PC-9 (cell line): ENCODE results near the gene CEP350. TPM values are rescaled to one million over a fixed set of nuclear protein-coding genes. Genes with fewer than 3 reads are reported as not detected.

Experiments used
- BruUV-seq: library from RNA; stranded (reverse); fragments of 400-500 nt; replicated peaks from 2 replicates; lab custom pipeline; 2021; lab: Mats Ljungman, UMichigan
- CTCF ChIA-PET: fragments of 300-600 bp; sonication (Branson Sonifier 250); formaldehyde crosslinking; loops from one replicate; lab custom pipeline; 2022; ENCODE audit warnings: antibody characterized with exemption; lab: Charles Lee
- POLR2A ChIA-PET: fragments of 300-600 bp; sonication (Branson Sonifier 250); formaldehyde crosslinking; loops from one replicate; lab custom pipeline; 2022; ENCODE audit warnings: antibody characterized with exemption; ENCODE audit not compliant: unreplicated experiment; lab: Charles Lee
- DNase-seq, 2 experiments: peaks; one replicate each; pipeline versions ENCODE4 v3.0.0 to v3.0.0-alpha.2; 2015 to 2022; ENCODE audit warnings: mixed read lengths in 1 of 2
- H2AFZ ChIP-seq: fragments of 200-600 bp; sonication (generic); 2 replicates; pipeline ENCODE4 v1.8.1; 2017; ENCODE audit warnings: antibody characterized with exemption
- H3F3A ChIP-seq: fragments of 200-600 bp; sonication (generic); 2 replicates; pipeline ENCODE4 v1.8.1; 2017; ENCODE audit warnings: antibody characterized with exemption, mild to moderate bottlenecking, low read depth; ENCODE audit not compliant: insufficient read depth
- H3K27ac ChIP-seq: fragments of 200-600 bp; sonication (generic); 2 replicates; pipeline ENCODE4 v1.6.1; 2016; ENCODE audit warnings: mixed run types
- H3K27me3 ChIP-seq: fragments of 200-600 bp; sonication (generic); 2 replicates; pipeline ENCODE4 v1.6.1; 2016; ENCODE audit warnings: low read depth, mixed run types; ENCODE audit not compliant: insufficient read depth
- H3K36me3 ChIP-seq: fragments of 200-600 bp; sonication (generic); 2 replicates; pipeline ENCODE4 v1.6.1; 2016; ENCODE audit warnings: low read depth, mixed run types
- H3K4me1 ChIP-seq: fragments of 200-600 bp; sonication (generic); replicated peaks from 2 replicates; pipeline ENCODE4 v1.6.1; 2016; ENCODE audit warnings: mixed run types; ENCODE audit not compliant: insufficient read depth
- H3K4me2 ChIP-seq: fragments of 200-600 bp; sonication (generic); 2 replicates; pipeline ENCODE4 v1.6.1; 2017; ENCODE audit warnings: mixed run types
- H3K4me3 ChIP-seq: fragments of 200-600 bp; sonication (generic); 2 replicates; pipeline ENCODE4 v1.6.1; 2016; ENCODE audit warnings: mixed run types
- H3K79me2 ChIP-seq: fragments of 200-600 bp; sonication (generic); 2 replicates; pipeline ENCODE4 v1.6.1; 2017; ENCODE audit warnings: low read depth, mixed run types
- H3K9me2 ChIP-seq: fragments of 200-600 bp; sonication (generic); 2 replicates; pipeline ENCODE4 v1.8.1; 2017; ENCODE audit warnings: mild to moderate bottlenecking; ENCODE audit not compliant: insufficient read depth
- H3K9me3 ChIP-seq: fragments of 200-600 bp; sonication (generic); 2 replicates; pipeline ENCODE4 v1.8.1; 2016; ENCODE audit warnings: low read depth; ENCODE audit not compliant: insufficient read depth
- H4K20me1 ChIP-seq: fragments of 200-600 bp; sonication (generic); 2 replicates; pipeline ENCODE4 v1.8.1; 2017; ENCODE audit not compliant: insufficient read depth
- EZH2 ChIP-seq: fragments of 200-600 bp; sonication (generic); IDR thresholded peaks from 2 replicates; pipeline ENCODE4 v1.8.0; 2017; ENCODE audit warnings: antibody characterized with exemption, low read depth
- intact Hi-C: fragments of 100-400 bp; cut with micrococcal nuclease; formaldehyde crosslinking; loops from one replicate; pipeline ENCODE4 v1.10.0; 2022; ENCODE audit not compliant: unreplicated experiment
- total RNA-seq: library from RNA; stranded (reverse); gene quantifications from 2 replicates; pipeline ENCODE4 v1.2.3, GENCODE V29; 2021
- TF ChIP-seq, protein P1 (sequence below): fragments of 200-600 bp; sonication (generic); conservative IDR thresholded peaks from 2 replicates; pipeline ENCODE4 v1.6.1; 2017; ENCODE audit warnings: mixed run types, antibody characterized with exemption, mild to moderate bottlenecking, moderate library complexity

Gene CEP350
- total RNA-seq, 1 experiment from 2014 or later: 30.6 TPM

DNA sequence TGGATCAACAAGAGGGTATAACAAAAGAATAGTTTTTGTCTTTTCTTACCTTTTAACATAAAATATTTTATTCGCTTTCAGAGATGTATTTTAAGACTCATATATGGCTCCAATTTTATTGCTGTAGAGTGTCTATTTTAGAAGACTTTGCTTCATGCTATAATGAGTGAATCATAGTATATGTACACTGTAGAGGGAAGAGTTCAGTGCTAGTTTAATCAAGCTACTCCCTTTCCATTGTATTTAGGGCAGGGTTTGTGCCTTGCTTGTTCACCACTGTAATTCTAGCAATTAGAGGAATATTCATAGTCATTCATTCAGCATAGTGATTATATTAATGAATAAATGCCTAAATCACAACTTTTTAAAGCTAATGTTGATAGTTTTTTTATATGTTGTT, 78.8 kb downstream of the CEP350 start:
- Histone ChIP-seq H3K4me3 (no peak overlapping the region), H3K27ac (no peak overlapping the region), H3K4me1 (no peaks in the 10 kb centered on the region), H3K79me2 (no peaks in the 10 kb centered on the region), H3K27me3 (no peaks in the 10 kb centered on the region), H2AFZ (no peak overlapping the region), H4K20me1 (peaks cover 3% of the 10 kb centered on the region; the same call in 1 of the 2 replicates), H3K9me2 (no peaks in the 10 kb centered on the region), H3K9me3 (no peaks in the 10 kb centered on the region), H3K36me3 (peaks cover 19% of the 10 kb centered on the region; the same call in 1 of the 2 replicates), H3F3A (peaks cover under 1% of the 10 kb centered on the region), H3K4me2 (no peak overlapping the region)
- CTCF ChIA-PET: no interaction called here
- BruUV-seq: no TSS peak
- POLR2A ChIA-PET: no interaction called here
- intact Hi-C loops: loop anchor here (10.0 kb wide), 2 partner anchors 169 to 1609 kb away; no protein-coding TSS in a partner anchor
- no peak for DNase-seq
- TF ChIP-seq EZH2: no peak

DNA sequence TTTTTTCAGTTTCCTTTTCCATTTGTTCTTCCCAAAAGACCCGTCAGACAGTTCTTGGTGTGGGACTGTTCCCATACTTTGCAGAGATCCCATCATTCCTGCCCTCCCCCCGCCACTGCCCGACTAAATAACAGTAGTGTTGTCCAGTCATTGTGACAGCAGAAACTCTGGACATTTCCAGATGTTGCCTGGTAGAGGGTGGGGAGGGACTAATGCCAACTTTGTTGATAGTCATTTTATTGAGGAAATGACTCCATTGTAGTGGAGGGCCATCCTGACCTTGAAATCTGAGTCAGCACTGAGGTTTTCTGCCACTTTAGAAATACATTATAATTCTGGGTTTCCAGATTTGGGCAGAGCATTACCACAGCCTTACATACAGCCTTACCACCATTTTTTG, 85.4 kb downstream of the CEP350 start:
- no peak for TF ChIP-seq EZH2
- TF ChIP-seq, protein P1, sequence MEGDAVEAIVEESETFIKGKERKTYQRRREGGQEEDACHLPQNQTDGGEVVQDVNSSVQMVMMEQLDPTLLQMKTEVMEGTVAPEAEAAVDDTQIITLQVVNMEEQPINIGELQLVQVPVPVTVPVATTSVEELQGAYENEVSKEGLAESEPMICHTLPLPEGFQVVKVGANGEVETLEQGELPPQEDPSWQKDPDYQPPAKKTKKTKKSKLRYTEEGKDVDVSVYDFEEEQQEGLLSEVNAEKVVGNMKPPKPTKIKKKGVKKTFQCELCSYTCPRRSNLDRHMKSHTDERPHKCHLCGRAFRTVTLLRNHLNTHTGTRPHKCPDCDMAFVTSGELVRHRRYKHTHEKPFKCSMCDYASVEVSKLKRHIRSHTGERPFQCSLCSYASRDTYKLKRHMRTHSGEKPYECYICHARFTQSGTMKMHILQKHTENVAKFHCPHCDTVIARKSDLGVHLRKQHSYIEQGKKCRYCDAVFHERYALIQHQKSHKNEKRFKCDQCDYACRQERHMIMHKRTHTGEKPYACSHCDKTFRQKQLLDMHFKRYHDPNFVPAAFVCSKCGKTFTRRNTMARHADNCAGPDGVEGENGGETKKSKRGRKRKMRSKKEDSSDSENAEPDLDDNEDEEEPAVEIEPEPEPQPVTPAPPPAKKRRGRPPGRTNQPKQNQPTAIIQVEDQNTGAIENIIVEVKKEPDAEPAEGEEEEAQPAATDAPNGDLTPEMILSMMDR: no peak
- no peak overlapping the region for H3K4me2 ChIP-seq
- no peak for DNase-seq

DNA sequence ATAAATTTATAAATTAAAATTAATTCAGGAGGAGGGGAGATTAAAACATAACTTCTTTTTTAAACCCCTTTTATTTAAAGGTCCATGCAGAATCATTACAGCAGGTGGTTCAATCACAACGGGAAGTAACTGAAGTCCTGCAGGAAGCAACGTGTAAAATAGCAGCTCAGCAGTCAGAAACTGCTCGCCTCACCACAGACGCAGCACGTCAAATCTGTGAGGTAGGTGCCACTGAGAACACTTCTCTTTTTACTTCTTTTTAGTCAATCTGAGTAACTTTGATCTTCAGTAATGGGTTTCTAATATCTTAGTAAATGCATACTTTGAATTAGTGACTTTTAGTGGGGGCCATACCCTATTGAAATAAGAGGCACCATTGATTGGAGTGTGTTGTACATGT, 87.0 kb downstream of the CEP350 start:
- H3K4me1 ChIP-seq: no peaks in the 10 kb centered on the region
- intact Hi-C loops: no loop called here
- ChIA-PET CTCF (no interaction called here), POLR2A (no interaction called here)
- H3K4me3 ChIP-seq: no peak overlapping the region
- H3K4me2 ChIP-seq: no peak overlapping the region
- no peaks in the 10 kb centered on the region for H3K9me3 ChIP-seq
- H3K27me3 ChIP-seq: no peaks in the 10 kb centered on the region
- H3K9me2 ChIP-seq: no peaks in the 10 kb centered on the region
- no peaks in the 10 kb centered on the region; the same call in 1 of the 2 replicates for H3F3A ChIP-seq
- TF ChIP-seq, protein P1: no peak
- no peak for TF ChIP-seq EZH2
- H3K27ac ChIP-seq: no peak overlapping the region
- peaks cover 30% of the 10 kb centered on the region for H3K36me3 ChIP-seq
- no peaks in the 10 kb centered on the region for H3K79me2 ChIP-seq
- no peak for DNase-seq
- no peak overlapping the region for H2AFZ ChIP-seq
- no TSS peak for BruUV-seq
- no peaks in the 10 kb centered on the region for H4K20me1 ChIP-seq

More for the DNA sequence above, 85.4 kb downstream of the CEP350 start:
- H3K4me3 ChIP-seq: no peak overlapping the region
- H3K79me2 ChIP-seq: no peaks in the 10 kb centered on the region
- H3K36me3 ChIP-seq: peaks cover 23% of the 10 kb centered on the region
- CTCF ChIA-PET: no interaction called here
- no peaks in the 10 kb centered on the region for H3K27me3 ChIP-seq
- no peaks in the 10 kb centered on the region for H3K9me3 ChIP-seq
- H3K27ac ChIP-seq: no peak overlapping the region
- BruUV-seq: no TSS peak
- H3K4me1 ChIP-seq: no peaks in the 10 kb centered on the region
- no peak overlapping the region for H2AFZ ChIP-seq
- no peaks in the 10 kb centered on the region; the same call in 1 of the 2 replicates for H3F3A ChIP-seq
- intact Hi-C loops: no loop called here
- POLR2A ChIA-PET: no interaction called here
- no peaks in the 10 kb centered on the region for H4K20me1 ChIP-seq
- no peaks in the 10 kb centered on the region for H3K9me2 ChIP-seq
